ENCODE measurements around the gene ADAMTS18.
A peak's percentile ranks its signal among the peaks of the same experiment; 100 is the strongest.

ADAMTS18 gene

GRCh38 chr16:77393955-77394354, 40.9 kb downstream of the ADAMTS18 start:
- no peak for DNase-seq

DNA sequence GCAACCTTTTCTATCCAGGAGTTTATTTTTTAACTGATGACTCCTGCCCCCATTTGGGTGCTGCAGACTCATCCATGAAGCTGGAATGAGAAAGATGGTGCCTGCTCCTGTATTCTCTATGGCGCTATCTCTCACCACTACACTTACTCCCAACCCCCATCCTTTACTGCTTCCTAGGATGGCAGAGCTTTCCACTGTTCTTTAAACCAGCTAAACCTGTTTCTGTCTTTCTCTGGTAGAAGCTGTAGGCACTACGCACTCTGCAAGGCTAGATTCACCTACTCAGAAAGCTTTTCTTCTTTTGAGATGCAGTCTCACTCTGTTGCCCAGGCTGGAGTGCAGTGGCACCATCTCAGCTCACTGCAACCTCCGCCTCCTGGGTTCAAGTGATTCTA, 47.0 kb downstream of the ADAMTS18 start:
- DNase-seq, result no peak

GRCh38 chr16:77386831-77387814, 47.7 kb downstream of the ADAMTS18 start:
- no peak for DNase-seq

DNA sequence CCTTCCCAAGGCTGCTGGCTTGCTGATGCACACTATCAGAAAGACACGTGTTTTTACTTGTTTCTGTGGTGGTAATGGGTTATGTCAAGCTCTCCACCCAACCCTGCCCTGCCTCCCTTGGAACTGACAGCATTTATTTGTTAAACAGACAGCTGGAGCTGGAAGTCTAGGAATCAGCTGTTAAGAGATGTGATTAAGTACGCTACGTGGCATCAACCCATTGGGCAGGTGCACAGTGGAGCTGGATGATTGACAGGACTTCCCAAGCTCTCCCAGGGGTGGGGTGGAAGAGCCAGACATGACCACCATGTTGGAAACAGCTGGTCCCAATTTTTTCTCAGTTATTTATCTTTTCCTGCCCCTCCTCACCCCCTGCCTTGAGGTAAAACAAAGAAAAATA, 49.4 kb downstream of the ADAMTS18 start:
- no peak for DNase-seq

DNA sequence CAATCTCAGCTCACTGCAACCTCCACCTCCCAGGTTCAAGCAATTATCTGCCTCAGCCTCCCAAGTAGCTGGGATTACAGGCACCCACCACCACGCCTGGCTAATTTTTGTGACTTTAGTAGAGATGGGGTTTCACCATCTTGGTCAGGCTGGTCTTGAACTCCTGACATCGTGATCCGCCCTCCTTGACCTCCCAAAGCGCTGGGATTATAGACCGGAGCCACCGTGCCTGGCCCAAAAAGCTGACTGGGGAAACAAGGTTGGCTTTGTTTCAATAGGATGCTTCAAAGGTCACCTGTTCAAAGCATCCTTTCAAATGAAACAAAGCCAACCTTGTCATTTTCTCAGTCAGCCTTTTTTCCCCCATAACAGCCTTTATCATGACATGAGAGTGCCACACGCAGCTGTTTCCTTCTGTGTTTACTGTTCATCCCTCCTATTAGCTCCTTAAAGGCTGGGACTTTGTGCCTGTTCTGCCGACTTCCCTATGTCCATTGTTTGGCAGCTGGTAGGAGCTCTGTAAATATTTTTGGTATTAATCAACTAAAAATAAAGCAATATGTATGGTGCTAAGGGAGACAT, 51.1 kb downstream of the ADAMTS18 start:
- DNase-seq, result no peak

DNA sequence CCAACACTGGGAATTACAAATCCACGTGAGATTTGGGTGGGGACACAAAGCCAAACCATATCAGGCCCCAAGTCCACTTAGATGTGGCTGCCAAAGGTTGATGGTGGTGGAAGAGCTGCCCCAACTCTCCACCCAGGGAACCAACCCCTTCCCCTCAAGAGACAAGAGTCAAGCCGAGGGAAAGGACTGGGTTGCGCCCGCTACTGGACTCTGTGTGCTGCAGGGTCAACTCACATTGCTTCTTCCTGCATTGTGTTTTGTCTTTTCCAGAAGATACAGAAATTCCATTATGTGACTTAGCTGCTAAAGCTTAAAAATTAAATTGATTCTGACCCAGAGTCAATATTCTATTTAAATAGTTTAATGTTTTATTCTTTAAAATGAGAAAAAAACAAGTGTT, 58.5 kb downstream of the ADAMTS18 start:
- no peak for DNase-seq

DNA sequence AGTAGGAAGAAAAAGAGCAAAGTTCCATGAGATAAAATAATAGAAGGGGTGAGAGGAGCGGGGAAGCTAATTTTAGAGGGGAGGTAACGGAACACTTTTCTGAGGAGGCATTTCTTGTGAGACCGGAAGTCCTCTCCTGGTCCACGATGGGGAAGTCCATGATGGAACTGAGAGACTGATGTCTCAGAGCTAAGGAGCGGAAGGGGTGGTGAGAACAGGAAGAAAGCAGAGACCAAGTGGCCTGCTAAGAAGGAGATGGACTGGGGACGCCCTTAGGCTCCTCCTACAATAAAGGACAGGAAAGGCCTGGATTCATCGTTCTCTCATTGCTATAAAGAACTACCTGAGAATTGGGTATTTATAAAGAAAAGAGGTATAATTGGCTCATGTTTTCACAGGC, 59.4 kb downstream of the ADAMTS18 start:
- DNase-seq, result no peak

DNA sequence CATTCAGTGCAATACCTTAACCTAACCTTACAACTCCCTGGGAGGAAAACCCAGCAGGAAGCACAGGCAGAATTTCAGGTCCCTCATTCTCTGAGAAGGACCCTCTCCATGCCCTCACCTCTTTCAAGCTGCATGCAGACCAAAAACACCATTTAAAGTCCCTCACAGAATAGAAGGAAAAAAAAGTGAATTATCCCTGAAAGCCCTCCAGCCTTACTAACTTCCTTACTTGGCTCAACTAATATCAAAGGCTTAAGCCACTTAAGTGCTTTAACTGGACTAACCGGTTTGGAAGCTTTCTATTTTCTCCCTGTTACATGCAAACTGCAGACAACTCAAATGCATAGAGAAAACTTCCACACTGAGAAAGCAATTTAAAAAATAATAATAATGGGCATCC, 60.5 kb downstream of the ADAMTS18 start:
- DNase-seq, result no peak

DNA sequence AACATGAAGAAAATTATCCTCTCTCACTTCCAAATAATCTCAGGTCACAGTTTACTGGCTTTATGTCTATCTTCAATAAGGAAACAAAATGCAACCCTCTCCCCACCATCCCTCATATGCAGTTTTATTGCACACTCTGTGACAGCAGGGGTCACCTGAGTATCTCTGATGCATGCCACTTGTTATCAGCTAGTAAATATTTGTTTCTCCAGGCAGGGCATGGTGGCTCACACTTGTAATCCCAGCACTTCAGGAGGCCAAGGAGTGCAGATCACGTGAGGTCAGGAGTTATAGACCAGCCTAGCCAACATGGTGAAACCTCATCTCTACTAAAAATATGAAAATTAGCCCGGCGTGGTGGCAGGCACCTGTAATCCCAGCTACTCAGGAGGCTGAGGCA, 61.1 kb downstream of the ADAMTS18 start:
- no peak for DNase-seq

GRCh38 chr16:77364770-77365169, 70.1 kb downstream of the ADAMTS18 start:
- DNase-seq, result no peak

- DNase-seq, result peak; percentile 5
These were observed 75.8 kb downstream of the ADAMTS18 start for GRCh38 chr16:77359065-77359502.

DNA sequence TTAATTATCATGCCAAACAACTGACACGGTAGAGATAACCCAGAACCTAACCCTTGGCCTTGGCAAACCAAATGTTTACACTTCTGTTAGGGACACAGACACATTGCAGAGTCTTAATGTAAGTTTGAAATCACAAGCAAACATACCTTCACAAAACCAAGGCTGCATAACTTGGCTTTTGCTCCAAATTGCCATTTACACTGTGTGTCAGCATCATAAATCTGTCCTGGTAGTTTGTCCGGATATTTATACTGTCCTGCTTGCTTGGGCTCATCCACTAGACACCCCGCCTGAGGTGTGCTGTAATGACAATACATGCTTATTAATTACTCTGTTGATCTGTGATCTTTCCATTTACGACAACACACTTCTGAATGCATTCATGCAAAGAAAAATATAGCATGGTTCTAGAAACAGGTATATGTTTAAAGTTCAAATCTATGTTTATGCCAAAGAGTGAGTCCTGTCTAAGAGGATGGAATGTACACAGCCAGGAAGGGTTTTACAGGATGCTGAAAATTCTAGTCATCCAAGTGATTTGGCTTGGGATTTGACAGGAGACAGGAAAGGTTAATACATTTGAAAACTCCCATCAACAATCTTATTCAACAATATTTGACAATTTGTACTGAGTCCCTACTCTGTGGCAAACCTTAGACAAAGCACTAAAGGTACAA, 81.1 kb downstream of the ADAMTS18 start:
- no peak for DNase-seq

- no peak for DNase-seq
These were observed 90.5 kb downstream of the ADAMTS18 start for GRCh38 chr16:77344341-77344740.

- no peak for DNase-seq
These were observed 98.2 kb downstream of the ADAMTS18 start for GRCh38 chr16:77336637-77337036.

GRCh38 chr16:77335652-77336234, 99.1 kb downstream of the ADAMTS18 start:
- DNase-seq, result no peak

DNA sequence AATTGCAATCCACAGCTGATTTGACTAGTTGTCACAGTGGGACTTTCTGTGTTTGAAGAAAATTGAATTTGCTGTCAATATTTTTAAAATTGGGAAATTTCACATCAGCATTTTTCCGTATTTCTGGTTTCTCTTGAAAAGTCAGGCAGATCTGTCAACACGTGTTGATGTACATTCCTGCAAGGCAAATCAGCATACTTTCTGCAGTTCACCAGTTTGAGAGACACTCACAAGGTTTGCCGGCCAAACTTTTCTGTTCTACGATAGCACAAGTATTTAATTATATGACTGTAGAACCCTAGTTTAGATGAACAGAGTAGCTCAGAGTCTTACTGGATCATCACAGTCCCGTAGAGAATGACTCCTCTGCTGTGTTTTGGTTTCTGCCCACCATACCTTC, 102.0 kb downstream of the ADAMTS18 start:
- no peak for DNase-seq

- no peak for DNase-seq
These were observed 102.8 kb downstream of the ADAMTS18 start for GRCh38 chr16:77331802-77332586.

DNA sequence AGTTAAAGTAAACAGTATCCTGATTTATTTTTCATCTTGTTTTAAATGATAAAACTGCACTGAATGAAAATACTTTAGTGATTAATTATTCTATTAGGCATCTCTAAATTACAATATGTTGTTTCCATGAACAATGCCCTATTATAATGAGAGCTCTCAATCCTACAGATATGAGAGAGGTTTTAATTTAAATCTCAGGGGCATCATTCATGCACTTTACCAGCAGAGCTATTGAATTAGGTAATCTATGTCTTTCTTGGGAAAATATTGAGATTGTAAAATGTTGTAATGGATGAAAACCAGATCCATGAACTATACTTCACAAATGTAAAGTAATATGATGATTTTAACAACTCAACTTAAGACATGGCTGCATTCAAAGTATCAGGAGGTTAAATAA, 103.8 kb downstream of the ADAMTS18 start:
- no peak for DNase-seq

DNA sequence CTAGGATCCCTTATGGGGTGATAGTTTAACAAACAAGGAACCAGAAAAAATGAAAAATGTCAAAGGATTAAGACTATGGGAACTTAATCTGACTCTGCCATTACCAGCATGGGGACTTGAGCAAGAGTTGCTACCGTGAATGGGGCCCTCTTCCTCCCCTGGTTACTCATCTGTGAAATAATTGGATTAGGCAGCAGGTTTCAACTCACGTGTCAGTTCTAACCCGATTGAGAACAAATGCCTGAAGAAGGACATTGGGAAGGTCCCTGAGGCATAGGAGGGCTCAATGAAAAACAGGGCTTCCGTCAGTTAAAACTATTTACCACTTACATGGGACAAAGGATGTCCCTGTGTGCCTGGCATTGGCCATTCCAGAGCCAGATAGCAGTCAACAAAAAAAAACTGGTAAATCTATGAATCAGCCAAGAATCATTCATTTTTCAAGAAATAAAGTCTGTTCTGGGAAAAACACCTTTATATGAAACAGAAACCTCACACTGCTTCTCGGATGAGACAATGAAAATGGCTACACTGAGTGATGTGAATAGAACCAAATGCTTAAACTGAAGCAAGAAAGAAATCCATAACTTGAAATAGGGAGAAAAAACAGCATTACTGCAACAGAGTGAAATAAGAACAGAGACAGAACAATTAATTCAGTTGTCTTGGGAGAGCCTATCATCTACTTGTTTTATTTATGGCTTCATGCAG, 104.3 kb downstream of the ADAMTS18 start:
- no peak for DNase-seq

GRCh38 chr16:77328768-77329167, 106.1 kb downstream of the ADAMTS18 start:
- DNase-seq, result no peak

DNA sequence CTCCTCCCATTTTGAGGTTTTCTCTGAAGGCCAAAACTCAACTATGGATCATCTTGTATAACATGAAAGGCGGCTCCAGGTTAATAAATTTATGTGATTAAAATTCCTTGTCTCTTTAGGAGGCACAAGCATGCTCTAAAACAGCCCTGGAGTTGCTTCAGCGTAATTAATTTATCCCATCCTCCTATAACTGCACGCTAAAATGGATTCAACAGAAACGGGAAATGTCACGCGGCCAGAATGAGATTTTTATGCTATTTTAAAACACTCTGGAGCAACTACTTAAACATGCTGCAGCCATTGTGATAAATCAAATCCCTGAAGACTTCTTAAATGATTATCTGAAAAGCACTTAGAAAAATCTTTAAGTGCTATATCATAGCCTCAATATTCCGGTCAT, 106.6 kb downstream of the ADAMTS18 start:
- DNase-seq, result no peak

DNA sequence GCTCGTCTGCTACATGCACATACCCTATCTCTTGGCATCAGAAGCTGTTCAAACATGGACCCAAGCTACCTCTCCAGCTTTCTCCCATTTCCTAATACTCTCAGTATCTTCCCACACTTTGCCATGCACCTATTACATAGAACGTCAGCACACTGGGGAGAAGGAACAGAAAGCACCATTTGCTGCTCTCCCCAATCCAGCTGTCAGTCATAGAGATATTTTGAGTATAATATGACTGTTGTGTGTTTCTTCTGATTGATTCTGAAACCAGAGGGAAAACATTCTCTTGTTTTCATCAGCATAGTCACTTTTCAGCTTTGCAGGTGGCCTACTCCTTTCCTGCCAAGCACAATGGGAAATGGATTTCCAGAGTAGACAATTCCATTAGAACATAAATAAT, 107.1 kb downstream of the ADAMTS18 start:
- DNase-seq, result no peak
